Nucleus accumbens (tissue), 56 donors: ENCODE measurements around the gene BEND5.

Experiments
- DNase-seq, 56 donors: peaks; one replicate each; lab custom pipeline; 2025; lab: John Stamatoyannopoulos, UW

BEND5 gene

GRCh38 chr1:48684381-48684780 lies 92.3 kb downstream of the BEND5 start:
- no peak for DNase-seq

DNA sequence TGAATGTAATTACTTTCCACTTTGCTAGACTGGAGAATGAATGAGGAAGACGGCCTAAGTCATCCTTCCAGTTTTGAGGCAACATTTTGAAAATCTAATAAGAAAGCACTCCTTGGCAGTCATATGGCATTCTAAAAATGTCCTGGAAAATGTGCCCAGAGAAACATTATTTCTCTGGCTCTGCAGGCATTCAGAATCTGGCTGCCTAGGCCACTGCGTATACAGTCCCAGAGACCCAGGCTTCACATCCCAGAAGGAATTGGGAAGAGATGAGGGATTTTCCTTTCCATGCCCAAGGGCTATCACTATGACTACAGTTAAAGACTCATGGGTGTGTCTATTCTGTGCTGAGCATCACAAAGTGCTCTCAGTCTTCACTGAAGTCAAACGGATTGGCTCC lies 92.9 kb downstream of the BEND5 start:
- DNase-seq = no peak

DNA sequence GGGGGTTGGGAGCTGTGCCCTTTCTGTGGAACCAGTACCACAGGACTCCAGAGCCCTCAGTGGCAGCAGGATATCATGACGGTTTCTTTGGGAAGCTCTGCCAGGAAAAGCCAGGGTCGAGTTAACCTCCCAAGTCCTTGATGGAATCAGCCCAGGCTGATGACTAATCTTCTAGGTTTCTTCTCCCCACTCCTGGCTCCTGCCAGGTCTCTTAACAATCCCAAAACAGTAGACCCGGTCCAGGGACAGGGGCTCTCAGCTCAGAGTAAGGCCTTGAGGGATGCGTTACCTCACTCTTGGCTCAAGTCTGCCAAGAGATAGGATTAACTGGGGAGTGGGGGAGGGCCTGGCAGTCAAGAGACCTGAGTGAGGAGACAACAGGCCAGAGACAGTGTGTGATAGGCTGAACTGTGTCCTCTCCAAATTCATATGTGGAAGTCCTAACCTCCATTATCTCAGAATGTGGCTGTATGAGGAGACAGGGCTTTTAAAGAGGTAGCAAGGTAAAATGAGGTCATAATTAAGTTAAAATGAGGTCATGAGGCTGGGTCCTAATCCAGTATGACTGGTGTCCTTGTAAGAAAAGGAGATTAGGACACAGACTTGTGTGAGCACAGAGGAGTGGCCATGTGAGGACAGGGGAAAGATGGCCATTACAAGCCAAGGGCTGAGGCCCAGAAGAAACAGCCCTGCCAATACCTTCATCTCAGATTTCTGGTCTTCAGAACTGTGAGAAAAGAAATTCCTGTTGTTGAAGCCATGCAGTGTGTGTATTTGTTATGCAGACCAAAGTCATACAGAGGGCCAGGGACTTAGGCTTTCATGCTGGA lies 95.0 kb downstream of the BEND5 start:
- DNase-seq = no peak

DNA sequence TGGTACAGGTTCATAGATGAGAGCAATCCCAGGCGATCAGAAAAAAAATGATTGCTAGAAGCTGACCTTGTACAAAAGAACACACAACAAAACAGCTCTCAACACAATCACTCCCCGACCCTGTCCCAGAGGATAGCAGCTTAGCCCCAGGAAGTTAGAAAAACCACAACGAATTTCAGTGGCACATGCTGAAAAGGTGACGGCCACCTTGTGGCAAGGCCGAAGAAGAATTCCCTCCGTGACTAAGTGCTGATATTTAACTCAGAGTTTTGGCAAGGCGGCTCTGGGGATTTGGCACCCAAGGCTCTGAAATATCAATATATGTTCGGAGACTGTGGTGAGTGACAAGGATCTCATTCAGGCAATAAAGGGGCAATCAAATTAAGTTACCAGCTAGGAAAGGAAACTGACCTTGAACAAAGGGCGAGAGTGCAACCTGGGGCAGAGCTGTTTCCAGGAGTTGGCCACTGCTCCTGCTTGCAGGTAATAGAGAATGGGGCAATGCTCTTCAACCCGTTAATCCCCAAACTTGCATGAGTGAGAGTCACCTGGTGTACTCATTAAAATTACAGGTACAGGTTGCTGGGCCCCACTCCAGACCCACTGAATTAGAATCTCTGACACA lies 96.2 kb downstream of the BEND5 start:
- no peak for DNase-seq

- DNase-seq = no peak
Observed at GRCh38 chr1:48679859-48680258, 96.8 kb downstream of the BEND5 start.

DNA sequence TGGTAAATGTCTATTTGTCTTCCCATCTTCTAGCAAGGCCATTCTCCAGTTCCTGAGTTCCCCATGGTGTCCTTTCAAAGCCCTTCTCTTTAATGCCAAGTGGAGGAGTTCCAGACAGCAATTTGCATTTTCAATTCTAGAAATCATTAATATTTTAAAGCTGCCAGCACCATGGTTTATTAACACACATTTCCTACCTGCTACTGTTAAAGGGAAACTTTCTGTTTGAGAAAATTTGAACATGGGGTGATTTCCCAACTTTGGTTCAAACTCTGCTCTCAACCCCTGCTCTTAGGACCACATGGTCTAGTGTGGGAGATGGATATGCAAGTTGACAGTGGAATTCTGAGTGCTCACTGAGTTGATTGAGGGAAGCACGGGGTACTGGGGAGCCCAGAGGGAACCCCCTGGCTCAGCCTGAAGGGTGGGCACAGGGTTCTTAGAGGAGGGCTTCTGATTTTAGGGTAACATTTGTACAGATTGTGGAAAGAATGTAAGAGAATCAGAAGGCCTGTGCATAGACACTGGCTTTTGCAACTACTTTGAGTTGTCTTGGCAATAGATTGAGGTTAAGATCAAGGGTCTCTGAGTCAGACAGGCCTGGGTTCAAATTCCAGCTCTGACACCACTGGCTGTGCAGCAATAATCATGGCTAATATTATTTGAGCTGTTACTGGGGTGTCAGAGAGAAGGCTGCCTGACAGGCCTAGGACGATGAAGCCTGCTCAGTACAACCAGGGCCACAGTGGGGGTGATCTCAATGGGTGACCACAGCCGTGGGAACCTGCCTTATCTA lies 97.8 kb downstream of the BEND5 start:
- DNase-seq = no peak
